Left lobe of liver (tissue), 2 donors: Measurements from ENCODE around the gene EPS8L3. TPM values are rescaled to one million over a fixed set of nuclear protein-coding genes. Genes with fewer than 3 reads are reported as not detected.
A peak's percentile ranks its signal among the peaks of the same experiment; 100 is the strongest.

ENCODE experiments used
- ATAC-seq: fragments of 200-7000 bp; cut with Tn5 transposase; one replicate; pipeline ENCODE4 v1.9.1; 2020; ENCODE audit warnings: mild to moderate bottlenecking, moderate library complexity
- DNase-seq: peaks from one replicate; pipeline ENCODE4 v3.0.0-alpha.2; 2020; ENCODE audit warnings: low spot score
- total RNA-seq: library from RNA; stranded (reverse); gene quantifications from one replicate; pipeline ENCODE4 v1.2.1, GENCODE V29; 2021
- donor health status: DM: no; HTN: no; CAD: no; lungs with moderate emphysema.
- donor health status: DM: no; HTN: yes; CAD: no.

EPS8L3 gene
- total RNA-seq, 1 donor from 2014 or later = 0.15 TPM

- peak; percentile 39 for DNase-seq
- ATAC-seq = no peak
Observed at GRCh38 chr1:109794319-109795132, 30.8 kb upstream of the EPS8L3 start.

GRCh38 chr1:109793486-109794318 lies 30.0 kb upstream of the EPS8L3 start:
- ATAC-seq (peak; percentile 42), DNase-seq (peak; percentile 45)

GRCh38 chr1:109793089-109793485 lies 29.4 kb upstream of the EPS8L3 start:
- no peak for DNase-seq
- no peak for ATAC-seq

DNA sequence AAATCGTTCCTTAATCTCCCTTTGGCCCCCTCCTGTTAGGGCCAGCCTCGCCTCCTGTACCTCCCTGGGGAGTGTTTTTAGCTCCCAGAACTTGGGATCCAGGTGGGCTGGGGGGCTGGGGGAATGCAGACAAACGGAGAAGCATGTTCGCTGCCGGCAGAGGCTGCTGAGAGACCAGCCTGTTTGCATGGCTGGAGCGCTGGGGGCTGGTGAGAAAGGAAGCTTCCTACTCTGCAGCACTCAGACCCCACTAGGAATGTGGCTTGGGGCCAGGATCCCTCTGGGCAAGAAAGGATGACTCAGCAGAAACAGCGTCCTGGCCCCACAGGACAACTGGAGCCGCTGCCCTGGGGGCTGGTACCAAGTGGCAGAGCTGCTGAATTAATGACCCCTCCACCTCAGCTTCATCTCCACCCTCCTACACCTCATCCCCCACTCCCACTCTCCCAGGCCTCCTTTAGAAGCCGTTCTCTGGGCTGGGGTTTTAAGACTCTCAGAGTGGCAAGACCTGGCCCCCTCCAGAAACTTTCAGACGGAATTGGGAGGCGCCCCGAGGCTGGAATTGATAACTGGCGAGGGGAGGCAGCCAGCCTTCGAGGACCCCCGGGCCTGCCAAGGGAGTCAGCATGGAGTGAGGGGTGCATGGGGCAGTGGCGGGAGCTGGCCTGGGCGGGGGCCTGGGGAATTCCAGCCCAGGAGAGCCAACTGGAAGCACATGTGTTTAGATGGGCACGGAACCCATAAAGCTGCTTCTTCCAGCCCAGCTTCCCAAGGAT lies 28.5 kb upstream of the EPS8L3 start:
- peak; percentile 50 for ATAC-seq
- DNase-seq = peak; percentile 67

DNA sequence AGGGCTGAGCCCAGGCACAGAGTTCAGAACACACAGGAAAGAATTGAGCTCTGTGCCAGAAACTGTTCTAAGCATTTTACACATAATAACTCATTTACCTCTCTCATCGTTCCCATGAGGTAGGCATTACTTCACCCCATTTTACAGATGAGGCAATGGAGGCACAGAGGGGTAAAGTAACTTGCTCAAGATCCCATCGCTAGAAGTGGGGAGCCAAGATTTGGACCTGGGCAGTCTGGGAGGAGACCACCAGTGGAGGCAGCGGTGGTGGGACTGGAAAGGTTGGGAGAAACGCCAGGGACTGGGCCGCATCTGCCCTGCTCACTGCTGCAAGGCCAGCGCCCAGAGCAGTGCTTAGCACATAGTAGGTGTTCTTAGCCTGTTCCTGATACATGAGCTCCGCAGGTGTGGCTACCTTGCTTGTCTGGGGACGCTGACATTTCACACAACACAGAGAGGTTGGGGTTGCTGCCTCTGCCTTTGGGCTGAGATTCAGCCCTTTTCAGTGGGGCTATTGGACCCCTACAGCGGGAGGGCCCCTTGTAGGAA lies 27.8 kb upstream of the EPS8L3 start:
- ATAC-seq (no peak), DNase-seq (peak; percentile 46)

GRCh38 chr1:109790735-109791494 lies 27.2 kb upstream of the EPS8L3 start:
- peak; percentile 53 for DNase-seq
- peak; percentile 62 for ATAC-seq

- ATAC-seq = no peak
- DNase-seq = no peak
Observed at GRCh38 chr1:109790329-109790728, 26.6 kb upstream of the EPS8L3 start.

- ATAC-seq (no peak), DNase-seq (peak; percentile 37)
Observed at GRCh38 chr1:109789551-109790180, 25.9 kb upstream of the EPS8L3 start.

GRCh38 chr1:109788695-109789521 lies 25.2 kb upstream of the EPS8L3 start:
- DNase-seq (peak; percentile 40), ATAC-seq (no peak)

DNA sequence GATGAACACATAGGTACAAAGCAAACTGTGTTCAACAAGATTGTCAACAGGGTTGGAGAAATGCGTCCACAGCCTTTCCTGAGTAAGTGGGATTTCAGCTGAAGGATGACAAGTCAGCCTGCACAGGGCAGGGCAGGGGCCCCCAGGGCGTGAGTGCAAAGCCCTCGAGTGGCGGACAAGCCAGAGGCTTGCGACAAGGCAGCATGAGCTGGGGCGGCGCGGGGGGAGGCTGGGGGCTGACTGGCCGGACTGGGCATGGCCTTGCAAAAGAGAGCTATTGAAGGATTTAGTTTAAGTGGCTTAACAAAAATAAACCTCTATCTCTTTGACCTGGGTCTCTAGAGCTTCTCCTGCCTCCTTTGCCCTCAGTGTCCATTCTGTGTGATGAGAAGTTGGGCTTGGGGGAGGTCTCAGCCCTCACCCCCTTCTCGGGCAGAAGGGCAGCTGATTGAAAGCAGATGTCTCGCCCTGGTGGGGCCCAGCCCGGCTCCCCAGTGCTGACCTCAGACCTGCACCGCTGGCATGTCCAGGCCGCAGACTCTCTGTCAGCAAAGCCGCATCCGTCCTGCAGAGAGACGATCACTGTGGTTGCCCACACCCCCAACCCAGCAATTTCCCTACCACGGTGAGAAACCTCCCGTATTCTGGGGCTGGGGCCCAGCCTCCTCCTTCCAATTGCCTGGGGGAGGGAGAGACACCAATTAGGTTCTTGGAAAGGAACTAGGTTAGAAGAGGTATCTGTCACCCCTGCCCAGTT lies 24.3 kb upstream of the EPS8L3 start:
- DNase-seq (peak; percentile 36), ATAC-seq (no peak)

- DNase-seq (no peak), ATAC-seq (no peak)
Observed at GRCh38 chr1:109787211-109787844, 23.6 kb upstream of the EPS8L3 start.

DNA sequence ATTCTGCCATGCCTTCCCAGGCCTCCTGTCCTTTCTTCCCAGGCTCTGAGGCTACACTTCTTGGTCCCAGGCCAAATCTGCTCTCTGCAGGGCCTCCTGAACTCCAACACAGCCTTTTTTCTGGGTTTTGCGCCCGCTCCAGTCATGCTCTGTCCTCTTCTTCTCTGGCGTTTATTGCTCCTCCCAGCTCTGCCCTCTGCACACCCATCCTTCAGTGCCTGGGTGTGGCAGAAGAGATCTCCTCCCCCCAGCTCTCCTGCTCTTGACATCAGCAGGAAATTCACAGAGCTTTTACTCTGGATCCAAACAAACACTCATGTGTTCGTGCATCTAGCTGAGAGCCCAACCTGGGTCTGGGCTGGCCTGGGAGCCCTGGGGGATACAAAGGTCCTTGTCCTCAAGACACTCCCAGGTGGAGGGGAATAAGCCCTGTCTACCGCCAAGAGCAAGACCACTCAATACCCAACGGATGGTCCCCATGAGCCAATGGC lies 22.9 kb upstream of the EPS8L3 start:
- ATAC-seq = no peak
- DNase-seq = no peak

GRCh38 chr1:109786112-109786480 lies 22.4 kb upstream of the EPS8L3 start:
- ATAC-seq (no peak), DNase-seq (no peak)

DNA sequence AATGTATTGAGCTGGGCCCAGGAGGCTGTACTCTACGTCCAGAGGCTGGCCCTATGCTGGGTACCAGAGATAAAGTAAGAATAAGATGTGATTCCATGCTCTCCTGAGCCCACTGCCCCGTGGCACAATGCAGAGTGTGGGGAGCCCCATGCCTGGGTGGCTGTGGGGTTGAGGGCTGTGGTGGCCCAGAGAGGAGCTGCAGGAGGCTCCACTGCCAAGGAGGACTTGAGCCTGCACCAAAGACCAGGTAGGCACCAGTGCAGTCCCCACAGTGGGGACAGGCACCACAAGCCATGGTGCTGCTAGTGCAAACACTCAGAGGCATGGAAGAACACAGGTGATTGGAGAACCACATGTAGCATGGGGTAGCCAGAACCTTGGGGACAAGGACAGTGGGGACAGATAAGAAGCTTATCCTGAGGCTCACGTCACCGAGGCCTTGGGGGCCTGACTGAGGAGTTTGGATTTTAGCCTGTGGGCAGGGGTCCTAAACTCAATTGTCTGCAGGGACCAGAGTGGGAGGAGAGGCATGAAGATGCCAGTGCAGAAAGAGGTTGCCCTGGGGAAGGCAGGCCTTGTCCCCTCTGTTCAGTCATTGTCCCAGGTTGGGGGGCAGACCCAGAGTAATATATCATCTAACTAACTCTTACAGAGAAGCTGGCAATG lies 21.9 kb upstream of the EPS8L3 start:
- no peak for ATAC-seq
- no peak for DNase-seq

- no peak for DNase-seq
Observed at GRCh38 chr1:109784551-109785252, 21.0 kb upstream of the EPS8L3 start.

GRCh38 chr1:109783436-109783835 lies 19.7 kb upstream of the EPS8L3 start:
- ATAC-seq (no peak), DNase-seq (no peak)

More at GRCh38 chr1:109784551-109785252, 21.0 kb upstream of the EPS8L3 start:
- ATAC-seq = no peak
